ENCODE measurements around the gene NPAS3.

GRCh38 chr14:33589334-33589733 is 650.7 kb downstream of the NPAS3 start:
- no peak for TF ChIP-seq CTCF (IDR thresholded peaks at IDR 0.05; ENCODE audit: low read depth, low read length, missing input control)
- TF ChIP-seq RXRA (IDR thresholded peaks at IDR 0.05), result no peak
- TF ChIP-seq TAF1 (conservative IDR thresholded peaks at IDR 0.05), result no peak
- no peak for TF ChIP-seq MAX (IDR thresholded peaks at IDR 0.05)
- no peak for TF ChIP-seq ATF3 (IDR thresholded peaks at IDR 0.05)
- TF ChIP-seq RAD21 (IDR thresholded peaks at IDR 0.05), result no peak
- no peak for TF ChIP-seq SP1 (IDR thresholded peaks at IDR 0.05)
- TF ChIP-seq FOXA1 (IDR thresholded peaks at IDR 0.05), result no peak
- TF ChIP-seq ZBTB33 (IDR thresholded peaks at IDR 0.05), result no peak
- TF ChIP-seq EGR1 (IDR thresholded peaks at IDR 0.05; ENCODE audit: low read depth in 2 of 2), result no peak

All from liver (tissue), 3 donors.